HL-60/S4 (cell line): ENCODE measurements around the gene CHST8.

ENCODE experiments used
- in situ Hi-C: fragments of 300-500 bp; cut with MboI; formaldehyde crosslinking; loops from 2 replicates; pipeline ENCODE4 v1.14.3; 2022; ENCODE audit warnings: low sequenced_read_pairs

The CHST8 gene

DNA sequence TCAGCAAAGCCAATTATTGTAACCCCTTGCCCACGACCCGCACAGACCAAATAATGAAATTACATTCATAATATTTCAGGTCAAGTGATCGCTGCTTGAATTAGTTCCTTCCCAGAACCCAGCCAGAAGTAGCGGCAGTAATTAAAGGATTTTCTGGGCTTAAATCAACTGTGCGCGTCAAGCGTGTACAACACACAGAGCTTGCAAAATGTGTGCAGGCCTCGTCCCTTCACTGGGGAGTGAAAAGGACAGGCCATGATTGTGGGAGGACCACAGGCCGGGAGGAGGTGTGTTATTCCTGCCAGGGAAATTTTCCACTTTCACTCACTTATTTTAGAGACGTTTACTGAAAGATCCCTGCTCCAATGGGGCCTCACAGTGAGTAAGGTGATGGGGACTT is 84.9 kb downstream of the CHST8 start:
- in situ Hi-C loops = no loop called here

DNA sequence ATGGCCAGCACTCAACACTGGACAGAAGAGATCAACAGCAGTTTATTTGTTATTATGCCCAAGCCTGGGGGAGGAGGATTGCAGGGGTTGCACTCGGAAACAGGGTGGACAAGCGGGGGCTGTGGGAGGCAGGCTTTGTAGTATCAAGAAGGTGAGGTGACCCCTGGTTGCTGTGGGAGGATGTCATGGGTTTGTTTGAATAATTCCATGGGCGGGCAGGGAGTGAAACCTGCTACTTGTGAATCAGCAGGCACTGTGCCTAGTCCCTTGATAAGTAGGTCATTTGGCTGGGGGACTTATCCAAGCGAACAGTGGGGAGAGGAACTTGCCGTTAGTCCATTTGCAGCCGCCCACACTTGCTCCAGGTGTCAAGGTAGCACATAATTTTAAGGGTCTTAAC is 90.5 kb downstream of the CHST8 start:
- in situ Hi-C loops = no loop called here

- in situ Hi-C loops = no loop called here
These were observed 91.4 kb downstream of the CHST8 start for GRCh38 chr19:33713194-33713593.

DNA sequence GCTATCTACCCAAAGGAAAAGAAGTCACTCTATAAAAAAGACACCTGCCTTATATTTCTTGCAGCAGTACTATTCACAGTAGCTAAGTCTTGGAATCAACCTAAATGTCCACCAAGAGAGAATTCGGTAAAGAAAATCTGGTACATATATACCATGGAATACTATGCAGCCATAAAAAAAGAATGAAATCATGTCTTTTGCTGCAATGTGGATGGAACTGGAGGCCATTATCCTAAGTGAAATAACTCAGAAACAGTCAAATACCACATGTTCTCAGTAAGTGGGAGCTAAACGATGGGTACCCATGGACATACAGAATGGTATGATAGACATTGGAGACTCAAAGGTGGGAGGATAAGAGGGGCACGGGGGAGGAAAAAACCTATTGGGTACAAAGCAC is 92.4 kb downstream of the CHST8 start:
- in situ Hi-C loops = no loop called here

DNA sequence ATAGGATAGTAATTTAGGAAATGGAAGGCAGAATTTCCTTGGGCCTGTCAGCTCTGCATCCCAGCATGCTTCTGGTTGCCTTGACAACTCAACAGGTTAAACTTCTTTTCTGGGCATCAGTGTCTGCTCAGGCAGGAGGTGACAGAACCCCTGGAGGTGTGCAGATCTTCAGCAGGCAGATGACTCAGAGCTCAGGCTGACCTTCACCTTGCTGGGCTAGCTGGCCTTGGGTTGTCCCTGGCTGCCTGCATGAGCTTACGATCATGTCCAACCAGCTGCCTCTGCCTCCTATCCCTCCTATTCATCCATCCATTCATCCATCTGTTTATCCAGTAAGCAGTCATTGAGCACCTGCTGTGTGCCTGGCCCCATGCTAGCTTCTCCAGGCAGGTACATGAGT is 93.7 kb downstream of the CHST8 start:
- in situ Hi-C loops = no loop called here

GRCh38 chr19:33717878-33718277 is 96.1 kb downstream of the CHST8 start:
- in situ Hi-C loops = no loop called here

DNA sequence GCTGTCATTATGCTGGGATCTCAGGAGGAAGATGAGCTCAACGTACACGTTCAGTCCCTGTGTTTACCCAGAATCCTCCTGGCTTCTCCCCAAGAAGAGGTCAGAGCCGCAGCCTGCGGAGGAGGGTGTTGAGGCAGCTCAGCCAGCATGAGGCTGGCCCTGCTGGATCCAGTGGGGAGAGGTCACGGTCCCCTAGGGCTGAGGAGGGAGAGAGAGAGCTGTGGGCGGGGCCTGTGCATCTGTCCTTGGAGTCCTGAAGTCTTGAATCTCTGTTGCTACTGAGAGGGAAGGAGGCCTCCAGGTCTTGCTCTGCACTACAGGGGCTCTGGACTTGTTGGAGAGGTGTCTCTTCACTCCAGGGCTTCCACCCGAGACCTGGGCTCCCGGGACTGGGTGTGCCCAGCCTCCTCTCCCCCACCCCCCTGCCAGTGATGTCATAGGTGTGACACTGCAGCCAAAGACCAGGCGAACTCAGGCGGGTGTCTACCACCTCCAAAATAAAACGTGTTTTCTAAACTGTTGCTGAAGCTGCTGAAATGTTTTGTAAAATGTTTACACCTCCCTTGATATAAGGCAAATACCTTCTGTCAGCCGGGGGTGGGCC is 97.0 kb downstream of the CHST8 start:
- in situ Hi-C loops = no loop called here

DNA sequence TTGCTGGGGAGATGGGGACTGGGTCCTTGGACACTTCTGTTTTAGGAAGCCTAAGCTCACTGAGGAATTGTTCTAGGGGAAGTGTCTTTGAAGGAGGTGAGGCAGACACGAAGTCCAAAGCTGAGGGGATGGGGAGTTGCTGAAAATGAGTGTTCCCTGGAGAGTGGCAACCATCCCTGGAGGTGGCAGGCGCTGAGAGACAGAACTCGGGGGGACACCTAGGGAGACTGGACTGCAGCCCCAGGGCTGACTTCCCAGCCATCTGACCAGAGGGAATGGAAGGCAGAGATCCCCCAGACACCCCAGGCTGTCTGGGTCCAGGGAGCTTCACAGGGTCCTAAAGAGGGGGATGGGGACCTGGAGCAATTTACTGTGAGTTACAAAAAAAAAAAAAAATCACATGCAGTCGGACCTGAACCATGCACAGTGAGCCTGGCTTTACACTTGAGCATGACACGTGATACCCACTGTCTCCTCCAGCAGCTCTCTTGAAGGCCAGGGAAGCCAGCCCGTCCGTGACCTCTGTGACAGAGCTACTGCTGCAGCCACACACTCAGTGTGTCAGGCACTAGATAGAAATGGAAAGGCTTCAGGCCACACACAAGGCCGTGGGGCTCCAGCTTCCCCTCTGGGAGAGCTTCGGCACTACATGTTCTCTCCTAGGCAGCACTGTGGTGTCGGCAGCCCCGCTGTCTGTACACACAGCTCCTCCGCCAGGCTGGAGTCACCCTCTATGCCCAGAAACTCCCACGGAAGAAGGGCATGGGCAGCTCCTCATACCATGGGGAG is 97.8 kb downstream of the CHST8 start:
- in situ Hi-C loops = no loop called here

DNA sequence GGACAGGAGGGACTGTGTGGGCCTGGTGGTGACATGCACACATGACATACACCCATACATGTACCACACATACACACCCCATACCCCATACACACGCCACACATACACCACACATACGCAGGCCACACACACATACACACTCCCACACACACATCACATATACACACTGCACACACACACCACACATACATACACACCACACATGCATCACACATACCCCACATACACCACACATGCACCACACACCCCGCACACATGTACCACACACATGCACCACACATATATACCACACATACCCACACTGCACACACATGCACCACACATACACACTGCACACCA is 98.4 kb downstream of the CHST8 start:
- in situ Hi-C loops = no loop called here

GRCh38 chr19:33720691-33721682 is 99.2 kb downstream of the CHST8 start:
- in situ Hi-C loops = no loop called here

GRCh38 chr19:33721735-33722297 is 100.1 kb downstream of the CHST8 start:
- in situ Hi-C loops = no loop called here

- in situ Hi-C loops = no loop called here
These were observed 100.9 kb downstream of the CHST8 start for GRCh38 chr19:33722456-33723239.

DNA sequence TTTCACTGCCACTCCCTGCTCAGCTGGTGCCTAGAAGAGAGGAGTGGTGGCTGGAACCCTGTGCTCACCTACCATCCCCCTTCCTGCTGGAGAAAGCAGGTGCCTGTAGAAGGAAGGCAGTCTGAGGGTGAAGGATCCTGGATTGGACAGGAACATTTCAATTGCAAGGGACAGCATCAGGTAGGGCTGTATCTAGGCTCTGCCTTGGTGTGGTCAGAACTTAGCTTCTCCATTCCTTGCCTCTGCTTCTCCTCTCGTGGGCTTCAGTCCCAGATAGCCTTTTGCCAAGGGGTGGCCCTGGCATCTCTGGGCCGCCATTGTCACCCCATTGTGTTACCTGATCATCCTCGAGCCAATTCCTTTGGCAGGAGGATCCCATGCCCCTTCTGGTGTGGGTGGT is 101.8 kb downstream of the CHST8 start:
- in situ Hi-C loops = no loop called here

GRCh38 chr19:33724021-33724720 is 102.4 kb downstream of the CHST8 start:
- in situ Hi-C loops = no loop called here

GRCh38 chr19:33724721-33725060 is 102.9 kb downstream of the CHST8 start:
- in situ Hi-C loops = no loop called here

DNA sequence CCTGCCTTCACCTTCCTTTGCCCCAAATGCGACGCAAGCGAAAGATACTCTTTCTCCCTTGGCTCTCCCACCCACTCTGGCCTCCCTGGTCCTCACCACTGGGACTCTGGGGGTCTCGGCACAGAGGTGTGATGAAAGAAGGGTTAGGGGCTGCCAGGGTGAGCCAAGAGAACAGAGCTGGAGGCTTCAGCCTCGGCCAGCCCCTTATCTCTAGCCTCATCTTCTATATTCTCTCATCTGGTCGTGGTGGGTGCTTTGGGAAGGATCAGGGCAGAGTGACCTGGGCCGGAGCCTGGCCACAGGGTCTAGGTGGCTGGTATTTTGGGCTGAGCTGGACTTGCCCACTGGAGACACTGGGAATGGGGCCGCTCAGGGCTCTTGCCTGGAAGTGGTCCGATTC is 103.8 kb downstream of the CHST8 start:
- in situ Hi-C loops = no loop called here

- in situ Hi-C loops = no loop called here
These were observed 105.0 kb downstream of the CHST8 start for GRCh38 chr19:33726756-33727155.

DNA sequence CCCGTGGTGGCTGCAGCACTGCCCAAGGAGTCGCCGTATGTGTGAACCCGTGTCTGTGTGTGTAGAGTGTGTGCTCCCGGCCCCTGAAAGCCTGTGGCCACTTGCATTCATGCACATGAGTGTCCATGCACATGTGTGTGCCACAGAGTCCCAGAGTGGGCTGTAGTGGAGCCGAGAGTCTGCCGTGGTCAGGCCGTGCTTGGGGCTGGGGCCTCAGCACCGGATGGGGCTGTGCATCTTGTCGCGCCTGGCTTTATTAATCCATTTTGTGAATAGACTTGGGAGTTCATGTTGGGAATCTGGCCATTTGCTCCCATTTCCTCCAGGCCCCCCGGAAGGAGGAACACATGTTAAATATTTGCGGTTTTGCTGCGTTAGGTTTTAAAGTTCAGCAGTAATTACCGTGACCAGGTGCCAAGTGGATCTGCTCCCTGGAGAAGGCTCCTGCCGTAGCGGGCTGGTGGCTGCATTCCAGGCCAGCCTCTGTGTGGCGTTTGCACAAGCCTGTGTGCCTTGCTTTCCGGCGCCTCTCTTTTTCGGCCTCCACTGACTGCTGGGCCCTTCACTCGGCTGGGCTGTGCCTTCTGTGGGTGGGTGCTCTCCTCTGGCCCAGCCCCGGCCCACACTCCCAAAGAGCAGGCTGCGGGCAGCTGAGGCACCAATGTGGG is 105.7 kb downstream of the CHST8 start:
- in situ Hi-C loops = no loop called here

DNA sequence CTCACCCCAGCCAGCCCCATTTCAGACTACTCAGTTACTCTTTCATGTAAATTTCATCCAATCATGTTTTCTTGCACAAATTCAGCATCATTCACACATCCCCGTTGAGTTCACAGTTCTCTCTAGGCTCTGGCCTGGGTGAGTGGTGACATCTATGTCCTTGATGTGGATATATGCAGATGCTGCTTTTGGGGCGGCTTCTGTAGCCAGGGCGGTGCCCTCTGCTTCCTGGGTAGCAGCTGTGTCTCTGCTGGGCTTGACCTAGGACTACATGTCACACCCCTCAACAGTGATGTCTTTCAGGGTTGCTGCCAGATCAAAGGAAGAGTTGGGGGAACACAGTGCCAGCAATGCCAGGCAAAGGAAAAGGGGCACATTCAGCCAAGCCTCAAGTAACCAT is 106.4 kb downstream of the CHST8 start:
- in situ Hi-C loops = no loop called here
